ENCODE results near the gene MAP3K3. TPM values are rescaled to one million over a fixed set of nuclear protein-coding genes. Genes with fewer than 3 reads are reported as not detected.

The MAP3K3 gene
- total RNA-seq, 2 donors from 2014 or later: 21.0 to 33.3 TPM

DNA sequence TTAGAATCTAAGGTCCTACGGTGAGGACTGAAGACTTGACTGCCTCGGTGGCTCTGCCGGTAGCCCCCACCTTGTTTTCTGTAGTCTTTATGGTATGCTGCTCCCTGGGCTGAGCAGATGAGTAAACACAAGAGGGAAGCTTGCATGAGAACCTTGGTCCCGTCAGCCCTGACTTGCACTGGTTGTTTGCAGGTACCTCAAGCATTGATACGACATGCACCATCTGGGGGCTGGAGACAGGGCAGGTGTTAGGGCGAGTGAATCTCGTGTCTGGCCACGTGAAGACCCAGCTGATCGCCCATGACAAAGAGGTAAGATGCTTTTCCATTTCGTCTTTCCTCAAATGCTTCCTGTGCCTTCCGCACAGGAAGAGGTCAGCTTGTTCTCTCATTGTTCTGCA lies 42.6 kb upstream of the MAP3K3 start:
- DNase-seq: peak in 3 of 4 donors; percentile 22 to 49 (median 34)
- intact Hi-C loops (cut with DNase I): no loop called here
- H3K4me1 ChIP-seq: peaks cover 26% of the 10 kb centered on the region
- H3K27me3 ChIP-seq: no peaks in the 10 kb centered on the region
- WGBS, 2 donors: 54 to 57% methylated on average over 11 of the region's 11 CpGs
- no peak overlapping the region for H3K4me3 ChIP-seq
- peak overlapping the region in 2 of 4 donors; percentile 4 to 53 for H3K27ac ChIP-seq
- H3K9me3 ChIP-seq: no peaks in the 10 kb centered on the region
- H3K36me3 ChIP-seq (replicated peaks in 1 of 2; ENCODE audit: insufficient read depth in 1 of 2, low read depth in 2 of 2): peaks cover 0 to 9% of the 10 kb centered on the region in 2 donors
- ATAC-seq: no peak
- TF ChIP-seq POLR2A (IDR thresholded peaks at IDR 0.05): no peak
- TF ChIP-seq, protein P1, sequence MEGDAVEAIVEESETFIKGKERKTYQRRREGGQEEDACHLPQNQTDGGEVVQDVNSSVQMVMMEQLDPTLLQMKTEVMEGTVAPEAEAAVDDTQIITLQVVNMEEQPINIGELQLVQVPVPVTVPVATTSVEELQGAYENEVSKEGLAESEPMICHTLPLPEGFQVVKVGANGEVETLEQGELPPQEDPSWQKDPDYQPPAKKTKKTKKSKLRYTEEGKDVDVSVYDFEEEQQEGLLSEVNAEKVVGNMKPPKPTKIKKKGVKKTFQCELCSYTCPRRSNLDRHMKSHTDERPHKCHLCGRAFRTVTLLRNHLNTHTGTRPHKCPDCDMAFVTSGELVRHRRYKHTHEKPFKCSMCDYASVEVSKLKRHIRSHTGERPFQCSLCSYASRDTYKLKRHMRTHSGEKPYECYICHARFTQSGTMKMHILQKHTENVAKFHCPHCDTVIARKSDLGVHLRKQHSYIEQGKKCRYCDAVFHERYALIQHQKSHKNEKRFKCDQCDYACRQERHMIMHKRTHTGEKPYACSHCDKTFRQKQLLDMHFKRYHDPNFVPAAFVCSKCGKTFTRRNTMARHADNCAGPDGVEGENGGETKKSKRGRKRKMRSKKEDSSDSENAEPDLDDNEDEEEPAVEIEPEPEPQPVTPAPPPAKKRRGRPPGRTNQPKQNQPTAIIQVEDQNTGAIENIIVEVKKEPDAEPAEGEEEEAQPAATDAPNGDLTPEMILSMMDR (IDR thresholded peaks at IDR 0.05): no peak

DNA sequence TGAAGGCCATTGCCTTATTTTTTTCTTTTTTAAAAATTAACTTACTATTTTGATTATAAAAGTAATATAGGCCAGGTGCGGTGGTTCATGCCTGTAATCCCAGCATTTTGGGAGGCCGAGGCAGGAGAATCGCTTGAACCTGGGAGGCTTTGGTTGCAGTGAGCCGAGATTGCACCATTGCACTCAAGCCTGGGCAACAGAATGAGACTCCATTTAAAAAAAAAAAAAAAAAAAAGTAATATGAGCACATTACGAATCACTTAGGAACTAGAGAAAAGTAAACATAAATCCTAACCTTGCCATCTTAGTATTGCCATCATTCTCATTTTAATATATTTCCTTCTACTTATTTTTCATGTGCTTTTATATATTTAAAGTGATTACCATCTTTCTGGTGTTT lies 34.4 kb upstream of the MAP3K3 start:
- intact Hi-C loops (cut with DNase I): no loop called here
- TF ChIP-seq, protein P1 (IDR thresholded peaks at IDR 0.05): no peak
- no peak for TF ChIP-seq POLR2A (IDR thresholded peaks at IDR 0.05)
- H3K27me3 ChIP-seq: no peaks in the 10 kb centered on the region
- H3K9me3 ChIP-seq: no peaks in the 10 kb centered on the region
- DNase-seq: no peak
- ATAC-seq: no peak
- H3K4me3 ChIP-seq: no peak overlapping the region
- 95 to 96% methylated on average over 5 of the region's 5 CpGs for WGBS, 2 donors
- no peaks in the 10 kb centered on the region for H3K4me1 ChIP-seq
- H3K36me3 ChIP-seq (replicated peaks in 1 of 2; ENCODE audit: insufficient read depth in 1 of 2, low read depth in 2 of 2): peaks cover 3 to 31% of the 10 kb centered on the region in 2 donors
- H3K27ac ChIP-seq: no peak overlapping the region

DNA sequence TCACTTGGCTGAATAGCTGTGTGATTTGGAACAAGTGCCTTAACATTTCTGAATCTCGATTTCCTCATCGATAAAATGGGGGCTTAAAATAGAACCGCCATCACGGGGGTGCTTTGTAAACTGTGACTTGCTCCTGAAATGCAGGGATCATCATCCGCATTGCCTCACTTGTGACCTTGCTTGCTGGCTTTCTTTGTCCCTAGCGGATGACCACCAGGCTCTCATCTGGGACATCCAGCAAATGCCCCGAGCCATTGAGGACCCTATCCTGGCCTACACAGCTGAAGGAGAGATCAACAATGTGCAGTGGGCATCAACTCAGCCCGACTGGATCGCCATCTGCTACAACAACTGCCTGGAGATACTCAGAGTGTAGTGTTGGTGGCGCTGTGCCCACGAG lies 33.4 kb upstream of the MAP3K3 start:
- TF ChIP-seq, protein P1 (IDR thresholded peaks at IDR 0.05): no peak
- no peak for TF ChIP-seq POLR2A (IDR thresholded peaks at IDR 0.05)
- Histone ChIP-seq H3K27me3 (no peaks in the 10 kb centered on the region), H3K9me3 (no peaks in the 10 kb centered on the region), H3K27ac (no peak overlapping the region), H3K4me1 (no peaks in the 10 kb centered on the region), H3K4me3 (no peak overlapping the region), H3K36me3 (replicated peaks in 1 of 2; ENCODE audit: insufficient read depth in 1 of 2, low read depth in 2 of 2) (peaks cover 3 to 25% of the 10 kb centered on the region in 2 donors)
- ATAC-seq: no peak
- DNase-seq: no peak
- intact Hi-C loops (cut with DNase I): no loop called here
- 84 to 91% methylated on average over 11 of the region's 11 CpGs for WGBS, 2 donors

DNA sequence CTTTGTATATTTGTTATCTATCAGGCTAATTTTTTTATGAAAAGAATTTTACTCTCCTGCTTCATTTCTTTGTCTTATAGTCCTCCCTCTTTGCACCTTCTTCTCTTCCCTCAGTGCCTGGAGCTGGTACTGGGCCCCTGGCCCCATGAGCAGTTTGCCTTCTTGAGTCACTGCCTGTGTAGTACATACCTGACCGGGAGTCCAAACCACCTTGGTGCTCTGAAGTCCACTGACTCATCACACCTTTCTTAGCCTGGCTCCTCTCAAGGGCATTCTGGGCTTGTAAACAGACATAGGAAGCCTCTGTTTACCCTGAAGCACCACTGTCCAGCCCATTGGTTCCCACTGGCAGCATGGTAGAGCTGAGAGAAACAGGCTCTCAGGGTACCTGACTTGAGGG lies 32.6 kb upstream of the MAP3K3 start:
- Histone ChIP-seq H3K4me3 (no peak overlapping the region), H3K9me3 (no peaks in the 10 kb centered on the region), H3K27me3 (no peaks in the 10 kb centered on the region), H3K4me1 (no peaks in the 10 kb centered on the region), H3K36me3 (replicated peaks in 1 of 2; ENCODE audit: insufficient read depth in 1 of 2, low read depth in 2 of 2) (peaks cover 3 to 23% of the 10 kb centered on the region in 2 donors), H3K27ac (no peak overlapping the region)
- ATAC-seq (no peak), DNase-seq (no peak)
- no peak for TF ChIP-seq POLR2A (IDR thresholded peaks at IDR 0.05)
- TF ChIP-seq, protein P1 (IDR thresholded peaks at IDR 0.05): no peak
- 95 to 100% methylated on average over 1 of the region's 1 CpG for WGBS, 2 donors
- intact Hi-C loops (cut with DNase I): no loop called here

- 87 to 92% methylated on average over 3 of the region's 3 CpGs for WGBS, 2 donors
- no peak for TF ChIP-seq POLR2A (IDR thresholded peaks at IDR 0.05)
- TF ChIP-seq, protein P1 (IDR thresholded peaks at IDR 0.05): no peak
- ATAC-seq: peak; percentile 18
- intact Hi-C loops (cut with DNase I): no loop called here
- Histone ChIP-seq H3K36me3 (replicated peaks in 1 of 2; ENCODE audit: insufficient read depth in 1 of 2, low read depth in 2 of 2) (peaks cover 0 to 14% of the 10 kb centered on the region in 2 donors), H3K27ac (no peak overlapping the region), H3K4me1 (no peaks in the 10 kb centered on the region), H3K27me3 (no peaks in the 10 kb centered on the region), H3K4me3 (no peak overlapping the region), H3K9me3 (no peaks in the 10 kb centered on the region)
- DNase-seq: no peak
Measured at GRCh38 chr17:63592797-63593196, 29.4 kb upstream of the MAP3K3 start.

Measured in body of pancreas (tissue), 4 donors.